Cerebellar nuclear complex (tissue), 1 donor: ENCODE measurements around the gene MLF2.

Experiments used
- DNase-seq, 2 experiments: peaks; one replicate each; lab custom pipeline; 2025; lab: John Stamatoyannopoulos, UW

The MLF2 gene

DNA sequence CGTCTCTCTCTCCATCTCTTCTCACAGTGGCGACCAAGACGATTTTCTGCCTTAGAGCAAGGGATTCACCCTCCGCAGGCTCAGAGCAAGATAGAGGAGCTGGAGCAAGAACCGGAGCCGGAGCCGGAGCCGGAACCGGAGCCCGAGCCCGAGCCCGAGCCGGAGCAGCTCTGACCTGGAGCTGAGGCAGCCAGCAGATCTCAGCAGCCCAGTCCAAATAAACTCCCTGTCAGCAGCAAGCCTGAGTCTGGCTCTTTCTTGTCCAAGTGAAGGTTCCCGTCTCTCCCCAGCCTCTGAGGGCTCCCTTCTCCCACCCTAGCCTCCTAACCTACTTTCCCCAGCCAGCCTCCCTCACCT, 25.3 kb upstream of the MLF2 start:
- DNase-seq = peak in 1 of 2 experiments; percentile 8

GRCh38 chr12:6777386-6777785, 24.4 kb upstream of the MLF2 start:
- DNase-seq = no peak

- no peak for DNase-seq
Measured at GRCh38 chr12:6775185-6776174, 22.5 kb upstream of the MLF2 start.

DNA sequence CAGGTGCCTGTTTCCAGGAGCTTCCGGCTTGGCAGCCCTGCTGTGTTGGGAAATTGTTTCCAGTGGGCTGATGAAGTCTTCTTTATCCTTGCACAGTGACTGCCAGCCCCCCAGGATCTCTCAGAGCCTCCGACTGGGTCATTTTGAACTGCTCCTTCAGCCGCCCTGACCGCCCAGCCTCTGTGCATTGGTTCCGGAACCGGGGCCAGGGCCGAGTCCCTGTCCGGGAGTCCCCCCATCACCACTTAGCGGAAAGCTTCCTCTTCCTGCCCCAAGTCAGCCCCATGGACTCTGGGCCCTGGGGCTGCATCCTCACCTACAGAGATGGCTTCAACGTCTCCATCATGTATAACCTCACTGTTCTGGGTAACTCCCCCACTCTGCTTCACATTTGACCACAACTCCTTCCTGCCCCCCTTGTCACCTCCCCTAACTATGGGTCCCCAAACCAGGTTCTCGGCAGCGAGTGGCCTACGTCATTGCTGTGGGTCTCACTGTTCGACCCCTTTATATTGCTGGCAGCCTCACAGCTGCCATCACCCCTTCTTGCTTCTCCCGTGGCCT, 21.6 kb upstream of the MLF2 start:
- no peak for DNase-seq

GRCh38 chr12:6773590-6774351, 20.8 kb upstream of the MLF2 start:
- DNase-seq = no peak

DNA sequence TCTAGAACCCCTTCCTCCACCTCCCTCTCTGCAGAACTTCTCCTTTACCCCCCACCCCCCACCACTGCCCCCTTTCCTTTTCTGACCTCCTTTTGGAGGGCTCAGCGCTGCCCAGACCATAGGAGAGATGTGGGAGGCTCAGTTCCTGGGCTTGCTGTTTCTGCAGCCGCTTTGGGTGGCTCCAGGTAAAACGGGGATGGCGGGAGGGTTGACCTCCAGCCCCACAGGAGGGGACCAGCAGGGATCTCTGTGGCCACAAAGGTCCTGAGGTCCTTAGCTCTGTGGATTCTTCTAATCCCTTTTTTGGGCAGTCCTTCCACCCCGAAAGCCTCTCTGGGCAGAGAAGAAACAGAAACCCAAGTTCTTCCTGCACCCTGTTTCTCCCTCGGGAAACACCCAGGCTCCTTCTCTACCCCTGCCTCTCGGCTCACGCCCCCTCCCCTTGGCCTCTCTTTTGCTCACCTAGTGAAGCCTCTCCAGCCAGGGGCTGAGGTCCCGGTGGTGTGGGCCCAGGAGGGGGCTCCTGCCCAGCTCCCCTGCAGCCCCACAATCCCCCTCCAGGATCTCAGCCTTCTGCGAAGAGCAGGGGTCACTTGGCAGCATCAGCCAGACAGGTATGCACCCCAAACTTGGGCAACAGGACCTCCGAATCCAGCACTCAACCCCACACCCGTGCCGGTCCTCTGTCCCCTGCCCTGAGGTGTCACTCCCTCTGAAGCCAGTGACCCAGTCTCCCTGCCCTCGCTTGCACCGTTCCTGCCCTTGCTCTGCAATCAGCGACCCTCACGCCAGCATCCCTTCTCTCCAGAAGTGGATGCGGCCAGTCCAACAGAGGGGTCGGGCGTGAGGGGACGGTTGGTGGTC, 20.0 kb upstream of the MLF2 start:
- DNase-seq = no peak

DNA sequence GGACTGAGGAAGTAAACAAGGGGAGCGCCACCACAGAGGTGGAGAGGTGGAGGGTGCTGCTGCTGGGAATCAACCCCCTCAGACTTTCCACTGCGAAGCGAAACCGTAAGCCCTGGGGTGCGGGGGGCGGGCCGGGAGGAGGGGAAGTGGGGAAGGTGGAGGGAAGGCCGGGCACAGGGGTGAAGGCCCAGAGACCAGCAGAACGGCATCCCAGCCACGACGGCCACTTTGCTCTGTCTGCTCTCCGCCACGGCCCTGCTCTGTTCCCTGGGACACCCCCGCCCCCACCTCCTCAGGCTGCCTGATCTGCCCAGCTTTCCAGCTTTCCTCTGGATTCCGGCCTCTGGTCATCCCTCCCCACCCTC, 19.4 kb upstream of the MLF2 start, which contains the start of gene LAG3:
Gene LAG3, plus strand, starts transcription at position 190 of the 365 bp plus-strand sequence. CDS start 333 bp downstream, outside the sequence.
- no peak for DNase-seq

- DNase-seq = no peak
Measured at GRCh38 chr12:6771509-6772330, 18.8 kb upstream of the MLF2 start.

GRCh38 chr12:6771091-6771495, 18.2 kb upstream of the MLF2 start:
- no peak for DNase-seq

- no peak for DNase-seq
Measured at GRCh38 chr12:6770600-6770999, 17.7 kb upstream of the MLF2 start.

DNA sequence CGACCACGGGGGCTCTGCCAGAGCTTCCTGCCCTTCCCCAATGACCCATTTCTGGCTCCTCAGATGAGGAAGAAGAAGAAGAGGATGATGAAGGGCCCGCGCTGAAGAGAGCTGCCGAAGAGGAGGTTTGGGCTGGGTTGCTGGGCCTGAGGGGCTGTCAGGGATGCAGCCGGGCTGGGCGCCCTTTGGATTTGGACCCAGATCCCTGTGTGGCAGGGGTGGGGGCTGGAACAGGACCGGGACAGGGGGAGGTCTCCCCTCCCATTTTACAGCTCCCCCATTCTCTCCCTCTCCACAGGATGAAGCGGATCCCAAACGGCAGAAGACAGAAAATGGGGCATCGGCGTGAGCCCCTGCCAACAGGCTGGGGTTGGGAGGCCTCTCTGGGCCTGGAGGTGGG, 17.2 kb upstream of the MLF2 start:
- no peak for DNase-seq

GRCh38 chr12:6769666-6770065, 16.7 kb upstream of the MLF2 start:
- DNase-seq = no peak

- DNase-seq = peak; percentile 17 to 30
Measured at GRCh38 chr12:6768990-6769389, 16.0 kb upstream of the MLF2 start.

GRCh38 chr12:6768437-6768914, 15.5 kb upstream of the MLF2 start:
- DNase-seq = no peak

DNA sequence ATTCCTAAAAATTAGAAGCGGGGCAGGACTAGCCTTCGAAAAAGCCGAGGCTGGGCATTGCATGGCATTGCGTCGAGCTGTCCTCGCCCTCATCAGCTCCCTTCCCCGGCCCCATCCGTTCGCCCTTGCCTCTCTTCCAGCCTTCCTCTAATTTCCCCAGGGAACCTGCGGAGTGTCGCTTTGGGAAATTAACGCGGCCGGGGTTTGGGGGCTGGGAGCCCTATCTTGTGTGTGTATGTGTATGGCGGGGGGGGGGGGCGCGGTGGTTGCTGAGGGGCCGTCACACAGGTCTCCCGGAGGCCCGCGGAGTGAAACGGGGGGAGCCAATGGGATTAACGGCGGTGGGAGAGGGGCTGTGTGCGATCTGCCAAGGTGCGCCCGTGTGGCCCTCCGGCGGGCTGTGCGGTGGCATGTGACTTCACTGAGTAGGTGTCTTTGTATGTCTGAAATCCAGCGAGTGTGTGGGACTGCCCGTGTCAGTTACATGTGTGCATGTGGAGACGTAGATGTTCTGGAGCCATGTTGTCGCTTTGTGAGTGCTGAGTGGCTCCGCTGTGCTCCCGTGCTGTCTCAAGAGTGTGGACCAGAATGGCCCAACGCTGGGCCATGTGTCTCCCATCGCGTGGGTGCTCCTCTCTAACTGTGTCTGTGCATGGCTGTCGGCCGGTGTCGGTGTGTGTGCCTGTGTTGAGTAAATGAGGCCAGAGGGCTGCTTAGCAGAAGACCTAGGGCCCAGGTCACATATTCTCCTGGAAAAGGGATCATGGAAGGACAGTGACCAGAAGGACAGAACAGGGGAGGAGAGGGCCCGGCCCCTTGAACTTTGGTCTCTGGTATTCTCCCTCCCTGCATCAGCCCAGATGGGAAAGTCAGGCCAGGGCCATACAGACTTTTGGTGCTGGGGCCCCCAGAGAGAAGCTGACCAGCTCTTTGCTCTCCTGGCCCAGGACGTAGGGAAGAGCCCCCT, 14.7 kb upstream of the MLF2 start:
- DNase-seq = peak in 1 of 2 experiments; percentile 7

DNA sequence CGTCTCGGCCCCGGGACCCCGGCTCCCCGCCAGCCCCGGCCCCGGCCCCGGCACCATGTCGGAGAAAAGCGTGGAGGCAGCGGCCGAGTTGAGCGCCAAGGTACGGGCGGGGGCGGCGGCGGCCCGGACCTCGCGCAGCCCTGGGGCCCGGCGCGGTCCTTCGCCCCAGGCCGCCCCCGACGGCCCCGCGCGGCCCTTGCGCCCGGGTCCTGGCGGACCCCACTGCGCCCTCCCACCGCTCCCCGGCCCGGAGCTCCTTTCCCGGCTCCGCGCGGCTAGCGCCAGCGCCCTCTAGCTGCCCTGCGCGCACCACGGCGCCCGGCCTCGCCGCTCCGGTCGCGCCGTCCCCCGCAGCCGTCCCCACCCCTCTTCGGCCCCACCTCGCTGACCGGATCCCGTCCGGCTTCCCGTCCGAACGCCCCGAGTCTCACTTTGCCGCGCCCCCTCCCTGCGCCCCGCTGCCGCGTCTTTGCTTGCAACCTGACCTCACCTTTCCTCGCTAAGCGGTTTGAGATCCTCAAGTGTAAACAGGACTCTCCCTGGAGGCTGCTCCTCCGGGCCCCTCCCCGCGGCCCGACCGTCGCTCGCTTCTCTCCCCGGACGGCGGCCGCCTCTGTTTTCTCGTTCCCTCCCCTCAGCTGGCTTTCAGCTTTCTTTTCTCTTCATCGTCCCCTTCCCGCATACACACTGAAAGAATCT, 13.9 kb upstream of the MLF2 start:
- peak in 1 of 2 experiments; percentile 4 for DNase-seq

GRCh38 chr12:6765634-6766581, 13.0 kb upstream of the MLF2 start, which contains the start of gene PTMS:
Gene PTMS (plus strand): TSS chr12:6766363. CDS start chr12:6766706, 343 bp downstream.
- DNase-seq = peak; percentile 75 to 83
